ENCODE measurements around the gene RNF6. TPM values are rescaled to one million over a fixed set of nuclear protein-coding genes. Genes with fewer than 3 reads are reported as not detected.
"Not testable (repeated sequence)": the region's sequence is repeated elsewhere in the genome, so short reads cannot be mapped to it uniquely, and the experiment has no call there.

Gene RNF6
- total RNA-seq: 19.2 TPM
- long read RNA-seq, transcript RNF6-203 (5 exons, 3,706 nt): major isoform, 24 of 46 reads
- long read RNA-seq, transcript RNF6-201 (5 exons, 3,282 nt): minor isoform, 12 of 46 reads
- long read RNA-seq, partial matches to known transcripts: 0 of 46 reads
- long read RNA-seq, other reads (novel, unspliced or antisense): 9 of 46 reads

GRCh38 chr13:26221721-26222519 lies at the start of gene RNF6:
Gene RNF6 (minus strand): TSS chr13:26222314. CDS start chr13:26219649, 2,665 bp downstream.
- DNase-seq: peak; percentile 92
- intact Hi-C loops (cut with micrococcal nuclease): no loop called here
- ATAC-seq: peak; percentile 99

GRCh38 chr13:26270707-26271106 lies 48.6 kb upstream of the RNF6 start:
- ATAC-seq (no peak), DNase-seq (no peak)
- intact Hi-C loops (cut with micrococcal nuclease): no loop called here

DNA sequence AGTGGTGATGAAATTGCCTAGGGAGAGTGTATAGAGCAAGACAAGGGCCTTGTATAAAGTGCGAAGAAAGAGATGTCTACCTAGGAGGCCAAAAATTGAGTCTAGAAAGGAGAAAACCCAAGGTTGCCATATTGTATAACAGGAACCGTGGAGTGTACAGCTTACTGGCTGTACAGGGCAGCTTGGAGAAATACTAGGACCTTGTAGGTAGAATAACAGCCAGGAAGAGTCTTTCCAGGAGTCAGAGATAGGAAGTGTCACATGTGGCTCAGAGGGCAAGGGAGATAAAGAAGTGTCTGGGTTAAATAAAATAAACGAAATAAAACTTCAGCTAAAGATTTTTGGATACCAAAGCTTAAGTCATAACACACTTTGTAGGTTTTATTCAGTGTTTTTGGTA lies 44.2 kb upstream of the RNF6 start:
- peak; percentile 52 for ATAC-seq
- no peak for DNase-seq

GRCh38 chr13:26262156-26262555 lies 40.0 kb upstream of the RNF6 start:
- intact Hi-C loops (cut with micrococcal nuclease): no loop called here
- no peak for ATAC-seq
- DNase-seq: no peak

More for the DNA sequence above, 44.2 kb upstream of the RNF6 start:
- intact Hi-C loops (cut with micrococcal nuclease): no loop called here

DNA sequence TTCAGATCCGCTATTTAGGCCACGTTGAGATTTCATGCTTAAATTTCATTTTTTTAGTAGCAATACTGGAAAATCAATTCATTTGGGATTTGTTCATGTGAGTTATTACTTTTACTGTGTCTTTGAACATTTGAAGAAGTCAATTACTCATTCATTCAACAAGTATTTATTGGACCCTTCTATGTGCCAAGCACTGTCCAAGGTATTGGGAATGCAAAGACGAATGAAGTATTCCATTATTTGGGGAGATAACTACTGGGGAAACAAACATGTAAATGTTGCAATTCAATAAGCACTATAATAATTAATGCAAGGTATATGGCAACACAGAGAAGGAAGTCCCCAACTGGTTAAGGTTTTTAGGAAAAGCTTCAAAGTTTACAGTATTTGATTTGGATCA lies 37.5 kb upstream of the RNF6 start:
- intact Hi-C loops (cut with micrococcal nuclease): no loop called here
- ATAC-seq (no peak), DNase-seq (no peak)

GRCh38 chr13:26257049-26257448 lies 34.9 kb upstream of the RNF6 start:
- DNase-seq (no peak), ATAC-seq (no peak)
- intact Hi-C loops (cut with micrococcal nuclease): no loop called here

DNA sequence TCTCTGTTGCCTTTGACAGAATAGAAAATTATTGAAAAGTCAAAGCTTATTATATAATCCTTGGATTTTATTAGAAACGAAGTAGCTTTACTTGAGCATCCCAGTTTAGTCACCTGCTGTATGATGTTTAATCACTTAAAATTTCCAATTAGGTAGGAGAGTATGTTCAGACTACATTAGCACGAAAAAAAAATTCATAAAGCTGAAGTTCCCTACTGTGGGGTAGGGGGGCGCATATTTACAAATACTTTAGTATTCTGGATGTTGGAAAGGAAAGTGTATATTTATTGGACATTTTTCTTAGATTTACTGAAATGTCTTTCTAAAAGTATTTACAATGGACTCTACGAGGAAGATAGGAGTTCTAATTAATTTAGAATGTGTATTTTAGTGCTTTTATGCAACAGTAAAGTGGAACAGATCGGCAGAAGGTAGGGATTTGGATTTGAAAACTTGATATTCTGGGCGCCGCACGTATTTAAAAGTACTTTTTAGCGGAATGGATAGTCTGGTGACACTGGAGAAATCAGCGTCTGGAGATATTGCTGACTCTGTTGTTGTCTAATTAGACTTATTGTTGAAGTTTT lies 33.7 kb upstream of the RNF6 start:
- no peak for ATAC-seq
- no peak for DNase-seq
- intact Hi-C loops (cut with micrococcal nuclease): no loop called here

DNA sequence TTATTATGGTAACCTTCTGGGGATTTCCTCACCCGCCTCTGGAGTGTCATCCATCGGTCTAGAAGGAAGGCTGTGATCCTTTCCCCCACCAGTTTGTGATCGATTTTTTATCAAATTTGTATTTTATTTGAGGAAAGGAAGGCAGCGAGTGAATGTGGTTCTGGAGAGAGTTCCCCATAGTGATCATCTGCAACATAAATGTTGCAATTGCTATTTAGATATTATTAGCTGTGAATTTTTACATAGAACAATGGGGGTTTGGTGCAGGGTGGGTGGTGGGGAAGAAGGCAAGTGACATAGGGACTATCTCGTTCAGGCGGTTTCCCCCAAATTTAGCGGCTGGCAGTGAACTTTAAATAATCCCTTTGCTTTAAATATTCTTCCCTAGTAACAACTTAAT lies 33.0 kb upstream of the RNF6 start:
- intact Hi-C loops (cut with micrococcal nuclease): no loop called here
- ATAC-seq: no peak
- DNase-seq: no peak

DNA sequence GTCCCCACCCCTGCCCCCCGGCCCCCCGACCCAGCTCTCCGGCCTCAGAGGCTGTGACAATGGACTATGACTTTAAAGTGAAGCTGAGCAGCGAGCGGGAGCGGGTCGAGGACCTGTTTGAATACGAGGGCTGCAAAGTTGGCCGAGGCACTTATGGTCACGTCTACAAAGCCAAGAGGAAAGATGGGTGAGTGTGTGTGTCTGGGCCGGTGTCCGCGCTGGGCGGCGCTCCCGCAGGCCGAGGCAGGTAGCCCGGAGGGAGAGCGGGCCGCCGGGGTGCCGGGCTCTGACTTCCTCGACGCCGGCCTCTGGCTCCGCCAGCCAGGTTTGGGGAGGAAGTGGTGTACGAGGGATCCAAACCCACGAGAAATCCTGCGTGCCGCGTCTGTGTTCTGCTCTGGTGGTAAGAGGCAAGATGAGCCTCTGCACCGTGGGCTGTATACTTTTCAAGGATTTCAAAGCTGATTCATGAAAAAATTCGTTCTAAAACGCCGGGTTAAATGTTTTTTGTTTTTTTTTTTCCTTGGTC lies 32.5 kb upstream of the RNF6 start:
- ATAC-seq: peak; percentile 70
- peak; percentile 70 for DNase-seq
- intact Hi-C loops (cut with micrococcal nuclease): no loop called here

- DNase-seq: peak; percentile 96
- ATAC-seq: peak; percentile 94
- intact Hi-C loops (cut with micrococcal nuclease): no loop called here
These were observed 31.9 kb upstream of the RNF6 start, which contains the start of gene CDK8 for GRCh38 chr13:26253787-26254582. Gene CDK8 (plus strand): TSS chr13:26254129. CDS start chr13:26254642, 513 bp downstream.

GRCh38 chr13:26253262-26253786 lies 31.2 kb upstream of the RNF6 start:
- no peak for ATAC-seq
- no peak for DNase-seq
- intact Hi-C loops (cut with micrococcal nuclease): no loop called here

DNA sequence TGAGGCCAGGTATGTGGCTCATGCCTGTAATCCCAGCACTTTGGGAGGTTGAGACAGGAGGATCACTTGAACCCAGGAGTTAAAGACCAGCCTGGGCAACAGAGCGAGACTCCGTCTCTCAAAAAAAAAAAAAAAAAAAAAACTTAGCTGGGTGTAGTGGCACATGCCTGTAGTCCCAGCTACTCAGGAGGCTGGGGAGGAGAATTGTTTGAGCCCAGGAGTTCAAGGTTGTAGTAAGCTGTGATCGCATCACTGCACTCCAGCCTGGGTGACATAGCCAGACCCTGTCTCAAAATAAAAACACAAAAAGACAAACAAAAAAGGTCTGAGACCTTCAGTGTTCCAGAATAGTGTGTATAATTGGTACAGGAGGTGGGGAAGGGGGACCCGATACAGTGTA lies 29.9 kb upstream of the RNF6 start:
- DNase-seq; intact Hi-C loops (cut with micrococcal nuclease); ATAC-seq: not testable (repeated sequence)

DNA sequence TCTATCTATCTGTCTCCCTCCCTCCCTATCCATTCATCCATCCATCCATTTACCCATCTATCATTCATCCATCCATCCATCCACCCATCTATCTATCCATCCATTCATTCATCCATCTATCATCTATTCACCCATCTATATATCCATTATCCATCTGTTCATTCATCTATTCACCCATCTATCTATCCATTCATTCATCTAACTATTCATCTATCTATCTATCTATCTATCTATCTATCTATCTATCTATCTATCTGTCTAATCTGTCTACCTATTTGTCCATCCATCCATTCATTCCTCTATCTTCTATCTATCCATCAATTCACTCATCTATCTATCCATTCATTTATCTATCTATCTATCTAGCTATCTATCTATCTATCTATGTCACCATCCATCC lies 27.4 kb upstream of the RNF6 start:
- no peak for ATAC-seq
- no peak for DNase-seq
- intact Hi-C loops (cut with micrococcal nuclease): no loop called here

- ATAC-seq (no peak), DNase-seq (no peak)
- intact Hi-C loops (cut with micrococcal nuclease): no loop called here
These were observed 25.5 kb upstream of the RNF6 start for GRCh38 chr13:26247608-26248007.

DNA sequence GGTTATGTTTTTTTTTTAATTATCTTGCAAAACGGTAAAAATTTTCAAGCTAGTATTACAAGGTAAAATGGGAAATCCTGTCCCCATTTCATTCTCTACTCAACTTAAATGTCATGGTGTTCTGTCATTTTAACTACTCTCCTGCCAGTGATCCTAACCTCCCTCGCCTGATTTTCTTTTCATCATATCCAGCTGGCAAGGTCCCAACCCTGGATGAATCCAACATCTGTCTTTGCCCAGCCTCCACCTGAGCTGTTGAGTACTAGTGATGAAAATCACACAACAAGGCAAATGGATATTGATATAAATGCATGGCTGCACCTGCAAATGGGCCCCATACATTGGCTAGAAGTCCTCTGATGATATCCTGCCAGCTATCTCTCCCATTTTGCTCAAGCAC lies 24.9 kb upstream of the RNF6 start:
- intact Hi-C loops (cut with micrococcal nuclease): no loop called here
- DNase-seq: no peak
- no peak for ATAC-seq

- intact Hi-C loops (cut with micrococcal nuclease): no loop called here
- ATAC-seq (no peak), DNase-seq (no peak)
These were observed 24.0 kb upstream of the RNF6 start for GRCh38 chr13:26246154-26246553.

DNA sequence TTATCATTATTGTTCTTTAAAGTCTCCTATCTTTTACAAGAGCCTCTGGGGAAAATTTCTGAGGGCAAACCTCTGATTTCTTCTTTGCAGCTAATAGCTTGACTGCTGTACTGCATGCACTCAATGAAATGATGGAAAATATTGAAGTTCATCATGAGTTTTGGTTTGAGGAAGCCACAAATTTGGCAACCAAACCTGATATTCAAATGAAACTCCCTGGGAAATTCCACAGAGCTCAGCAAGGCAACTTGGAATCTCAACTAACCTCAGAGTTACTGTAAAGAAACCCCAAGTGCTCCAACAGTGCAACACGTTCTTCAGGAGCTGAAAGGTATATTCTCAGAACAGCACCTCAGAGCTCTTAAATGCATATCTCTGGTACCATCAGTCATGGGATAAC lies 14.2 kb upstream of the RNF6 start:
- DNase-seq (no peak), ATAC-seq (no peak)
- intact Hi-C loops (cut with micrococcal nuclease): no loop called here

- intact Hi-C loops (cut with micrococcal nuclease): no loop called here
- DNase-seq (no peak), ATAC-seq (peak; percentile 82)
These were observed 8.6 kb upstream of the RNF6 start for GRCh38 chr13:26230703-26231102.

- no peak for ATAC-seq
- intact Hi-C loops (cut with micrococcal nuclease): no loop called here
- DNase-seq: no peak
These were observed 7.0 kb upstream of the RNF6 start for GRCh38 chr13:26229080-26229615.

All from left ventricle myocardium superior (tissue), 1 donor.